Left colon (tissue), 2 donors: ENCODE measurements around the gene ARL6. TPM values are rescaled to one million over a fixed set of nuclear protein-coding genes. Genes with fewer than 3 reads are reported as not detected.

Experiments used
- ATAC-seq: fragments of 200-7000 bp; cut with Tn5 transposase; one replicate; pipeline ENCODE4 v1.9.1; 2020; ENCODE audit warnings: mild to moderate bottlenecking, moderate library complexity
- DNase-seq, 2 donors: peaks; one replicate each; pipeline ENCODE4 v3.0.0-alpha.2; 2020
- intact Hi-C, 2 donors: fragments of 100-400 bp; cut with DNase I in 1 of 2; cut with micrococcal nuclease in 1 of 2; formaldehyde crosslinking; loops; one replicate each; pipeline versions ENCODE4 v1.11.2 to v1.14.0; 2022; cut with DNase I, micrococcal nuclease
- long read RNA-seq: library from polyadenylated mRNA; unstranded; transcript quantifications from one replicate; pipeline ENCODE4 v2.0.0, GENCODE V29; 2021
- total RNA-seq, 2 donors: library from RNA; stranded (reverse); fragmentation: NEBNext Ultra II Directional; extraction: Animal tissue kit (Norgen Biotek cat#: 25700); gene quantifications; one replicate each; pipeline ENCODE4 v1.2.1, GENCODE V29; 2021
- donor health status: DM: no; HTN: no; CAD: no.
- donor health status: DM: yes; HTN: yes; CAD: no.

The ARL6 gene, protein sequence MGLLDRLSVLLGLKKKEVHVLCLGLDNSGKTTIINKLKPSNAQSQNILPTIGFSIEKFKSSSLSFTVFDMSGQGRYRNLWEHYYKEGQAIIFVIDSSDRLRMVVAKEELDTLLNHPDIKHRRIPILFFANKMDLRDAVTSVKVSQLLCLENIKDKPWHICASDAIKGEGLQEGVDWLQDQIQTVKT
- 1 to 10 TPM; 2.2 to 2.9 TPM for total RNA-seq
- long read RNA-seq, full-length matches to known transcripts: 1 of 3 reads
- long read RNA-seq, partial matches to known transcripts: 0 of 3 reads
- long read RNA-seq, other reads (novel, unspliced or antisense): 2 of 3 reads

DNA sequence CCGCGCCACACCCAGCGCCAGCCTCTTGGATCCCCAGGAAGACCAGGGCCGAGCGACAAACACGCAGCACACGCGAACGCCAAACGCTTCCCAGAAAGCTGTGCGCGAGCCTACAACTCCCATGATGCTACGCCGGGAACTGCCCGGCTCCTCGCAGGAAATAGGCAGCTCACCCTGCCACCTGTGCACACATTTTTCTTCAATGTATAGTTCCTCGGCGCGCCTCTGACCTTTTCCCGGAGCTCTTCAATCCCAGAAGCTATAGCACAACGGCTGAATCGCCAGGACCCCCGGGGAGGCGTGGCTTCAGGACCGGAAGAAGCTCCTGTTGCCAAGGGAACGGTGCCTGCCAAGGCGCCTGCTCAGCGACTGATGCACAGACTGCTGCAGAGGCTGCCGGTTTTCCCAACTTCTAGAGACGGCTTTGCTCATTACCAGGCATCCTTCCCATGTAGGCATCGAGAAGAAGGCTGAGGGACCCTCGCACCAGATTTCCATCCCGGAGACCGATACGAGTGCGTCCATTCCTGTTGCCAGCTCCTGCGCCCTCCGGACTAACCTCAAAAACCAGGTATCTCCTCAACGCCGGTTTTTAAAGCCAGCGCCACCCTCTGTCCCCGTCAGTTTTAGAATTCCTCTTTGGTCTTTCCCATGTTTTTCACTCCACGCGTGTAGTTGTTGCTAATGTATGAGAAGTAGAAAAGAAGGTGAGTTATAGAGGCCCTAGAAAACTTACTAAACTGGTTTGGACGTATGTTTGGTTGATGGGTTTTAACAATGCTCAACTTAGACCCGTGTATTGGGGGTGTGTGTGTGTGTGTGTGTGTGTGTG, at the start of gene ARL6:
TSS of gene ARL6 (plus strand) at position 352 of the 832 bp plus-strand sequence. CDS start 3,350 bp downstream, outside the sequence.
- intact Hi-C loops: no loop called here
- peak; percentile 99 for ATAC-seq

DNA sequence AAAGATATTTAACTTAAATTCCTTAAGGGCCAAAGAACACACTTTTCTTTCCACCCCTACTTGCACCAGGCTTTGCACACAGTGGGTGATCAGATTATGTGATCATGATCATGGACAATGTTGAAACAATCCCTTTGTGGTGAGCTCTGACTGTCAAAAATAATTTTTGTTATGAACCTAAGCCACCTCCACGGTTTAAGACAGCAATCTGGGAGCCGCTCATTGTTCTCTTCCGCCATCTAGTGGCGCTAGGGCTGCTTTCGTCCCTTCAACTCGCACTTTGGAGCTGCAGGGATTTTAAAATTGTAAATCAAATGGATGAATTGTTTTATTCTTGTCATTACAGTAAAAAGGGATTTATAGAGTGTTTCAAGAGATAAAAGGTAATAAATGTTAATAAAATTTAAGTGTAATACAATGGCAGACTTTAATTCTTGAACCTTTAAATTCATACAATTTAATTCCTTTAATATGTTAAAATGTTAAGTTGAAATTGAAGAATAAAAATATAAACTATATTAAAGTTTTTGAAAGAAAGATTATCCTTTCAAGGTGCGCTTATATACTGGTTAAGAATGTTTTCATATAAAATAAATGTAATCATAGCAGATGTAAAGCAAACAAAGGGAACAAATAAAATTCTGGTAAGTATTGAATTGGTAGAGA, 45.3 kb upstream of the ARL6 start:
- ATAC-seq: peak; percentile 76
- peak; percentile 47 to 73 for DNase-seq
- intact Hi-C loops: no loop called here

More for the DNA sequence above, at the start of gene ARL6:
- peak; percentile 84 to 86 for DNase-seq

DNA sequence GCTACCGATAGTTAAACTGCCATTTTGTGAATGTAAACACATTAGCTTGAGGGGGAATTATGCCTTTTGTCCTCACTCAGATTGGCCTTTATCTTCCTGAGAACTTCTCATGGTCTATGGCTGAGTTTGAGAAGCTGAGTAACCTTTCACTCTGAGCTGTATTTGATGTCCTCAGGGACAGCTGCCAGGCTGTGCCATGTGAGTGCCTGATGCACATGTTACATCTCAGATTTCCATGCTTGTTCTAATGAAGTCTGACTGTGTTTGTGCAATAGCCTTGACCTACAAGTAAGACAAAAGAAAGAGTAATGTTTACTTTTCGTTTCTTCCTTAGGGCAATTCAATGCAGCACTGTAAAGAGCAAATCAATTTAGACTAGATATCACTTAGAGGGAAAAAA, 44.1 kb upstream of the ARL6 start:
- DNase-seq (no peak), ATAC-seq (no peak)
- intact Hi-C loops: loop anchor here in 1 of 2 donors (10.0 kb wide), 1 partner anchor 856 kb away; no protein-coding TSS in a partner anchor

DNA sequence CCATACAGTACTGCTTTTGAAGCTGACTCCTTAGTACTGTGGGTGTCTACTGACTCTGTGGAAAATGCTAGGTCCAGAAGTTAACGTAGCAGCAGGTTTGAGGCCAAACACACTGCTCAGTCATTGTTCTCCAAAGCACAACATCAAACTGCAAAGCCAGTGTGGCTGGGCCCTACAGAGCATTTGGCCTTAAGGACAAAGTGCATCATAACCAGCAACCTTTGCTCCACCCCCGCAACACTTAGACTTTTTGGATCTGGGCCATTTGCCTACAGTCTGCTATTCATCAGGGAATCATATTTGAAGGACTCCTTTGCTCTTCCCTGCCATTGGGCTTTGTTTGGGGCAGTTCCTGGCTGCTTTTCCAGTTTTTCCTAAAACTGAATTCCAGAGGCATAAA, 43.1 kb upstream of the ARL6 start:
- peak; percentile 40 for ATAC-seq
- intact Hi-C loops: loop anchor here in 1 of 2 donors (10.0 kb wide), 1 partner anchor 857 kb away; no protein-coding TSS in a partner anchor
- DNase-seq: peak in 1 of 2 donors; percentile 3

DNA sequence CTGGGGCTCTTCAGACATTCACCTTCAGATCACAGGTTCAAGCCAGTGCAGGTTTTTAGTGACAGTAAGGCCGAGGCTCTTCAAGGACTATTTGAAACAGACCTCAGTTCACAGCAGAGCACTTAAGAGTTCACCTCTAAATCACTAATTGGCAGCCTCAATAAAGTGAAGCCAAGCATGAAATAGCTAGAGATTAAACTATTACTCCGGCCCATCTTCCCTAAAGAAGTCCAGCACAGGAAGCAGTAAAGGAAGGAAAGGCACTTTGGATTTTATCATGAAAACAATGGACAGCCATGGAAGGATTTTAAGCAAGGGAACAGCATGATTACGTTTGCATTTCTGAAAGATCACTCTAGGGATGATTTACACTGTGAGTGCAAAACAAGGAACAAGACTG, 27.6 kb upstream of the ARL6 start:
- DNase-seq (no peak), ATAC-seq (no peak)
- intact Hi-C loops: no loop called here

DNA sequence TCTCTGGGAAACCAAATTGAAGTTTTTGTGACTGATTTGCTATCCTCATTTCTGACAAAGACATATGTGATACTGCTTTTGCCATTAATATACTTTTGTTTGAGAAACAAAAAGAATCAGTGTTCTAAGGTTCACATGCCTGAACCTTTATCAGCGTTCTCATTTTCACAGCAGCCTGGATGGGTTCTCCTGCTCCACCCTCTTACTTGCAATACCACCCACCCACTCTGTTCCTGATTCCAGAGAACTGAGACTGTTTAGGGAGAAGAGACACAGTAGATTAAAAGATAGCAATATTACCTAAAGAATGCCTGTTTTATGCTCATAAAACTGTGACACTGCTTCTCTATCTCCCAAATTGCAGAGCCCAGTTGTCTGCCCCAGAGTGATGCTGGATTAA, 25.8 kb upstream of the ARL6 start:
- DNase-seq (no peak), ATAC-seq (no peak)
- intact Hi-C loops: no loop called here

DNA sequence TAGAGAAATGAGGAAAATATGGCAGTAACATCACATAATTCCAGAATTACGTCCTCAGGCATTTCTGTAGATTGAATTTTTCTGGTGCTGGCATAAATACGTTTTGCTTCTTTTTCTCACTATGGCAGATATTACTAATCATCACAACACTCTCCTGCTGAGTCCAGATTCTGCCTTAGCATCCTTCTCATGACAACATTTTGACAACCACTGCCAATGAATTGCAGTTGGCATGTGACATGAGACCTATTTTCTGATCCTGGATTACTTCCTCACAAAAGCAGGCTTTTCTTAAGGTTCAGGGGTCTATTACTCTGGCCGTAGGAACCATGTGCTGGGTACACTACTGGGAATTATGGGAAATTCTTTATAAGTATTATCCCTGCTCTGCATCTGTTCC, 22.5 kb upstream of the ARL6 start:
- DNase-seq: no peak
- intact Hi-C loops: no loop called here
- ATAC-seq: no peak

DNA sequence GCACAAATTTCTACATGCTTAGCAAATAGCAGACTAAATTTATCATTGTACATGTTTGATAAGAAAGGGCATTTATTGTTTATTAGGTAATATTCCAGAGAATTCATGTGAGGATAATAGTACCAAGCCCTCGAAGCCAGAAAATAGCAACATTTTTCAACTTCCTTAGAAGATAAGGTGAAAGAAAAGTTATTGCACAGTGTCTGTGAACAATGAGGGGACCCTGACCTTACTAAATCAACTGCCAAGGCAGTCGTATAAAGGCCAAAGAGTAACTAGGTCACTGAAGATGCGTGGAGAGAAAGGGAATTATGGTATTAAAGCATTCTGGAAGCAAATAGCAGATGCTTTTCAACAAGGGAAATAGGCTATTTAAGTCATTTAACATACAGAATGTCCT, 20.3 kb upstream of the ARL6 start:
- ATAC-seq (no peak), DNase-seq (no peak)
- intact Hi-C loops: no loop called here

DNA sequence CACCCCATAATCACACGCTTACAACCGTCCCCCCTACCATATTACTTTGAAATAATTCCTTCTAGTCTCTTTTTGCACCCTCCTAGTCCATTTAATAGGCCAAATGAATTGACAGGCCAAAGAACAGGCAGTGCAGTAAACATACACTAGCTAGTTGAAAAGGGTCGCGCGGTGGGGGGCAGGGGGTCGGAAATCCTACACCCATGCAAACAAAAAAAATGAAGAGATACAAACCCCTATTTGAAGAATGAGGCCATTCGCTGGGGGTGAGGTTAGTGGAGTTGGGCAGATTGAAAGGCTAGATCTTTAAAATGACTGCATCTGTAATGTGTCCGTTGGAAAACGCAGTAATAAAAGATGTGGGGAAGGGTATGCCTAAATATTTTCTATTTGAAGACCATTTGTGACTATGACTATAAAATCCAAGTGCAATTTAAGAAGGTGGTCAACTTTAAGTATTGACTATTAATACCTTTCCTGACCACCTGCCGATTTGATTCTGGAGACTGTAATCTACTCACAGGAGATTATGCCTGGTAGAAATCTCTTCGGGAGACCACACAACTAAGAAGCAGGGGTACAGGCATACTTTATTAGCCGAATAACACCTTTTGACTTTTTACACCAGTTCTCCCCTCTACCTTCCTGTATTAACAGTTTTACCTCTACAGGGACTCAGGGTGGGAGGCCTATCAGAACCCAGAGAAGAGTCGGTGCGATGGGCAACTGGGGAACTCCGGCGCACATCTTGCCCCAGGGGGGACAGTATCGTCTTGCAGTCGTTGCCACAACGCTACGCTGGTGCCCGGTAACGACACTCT, 762 bp upstream of the ARL6 start:
- DNase-seq (no peak), ATAC-seq (no peak)
- intact Hi-C loops: no loop called here

DNA sequence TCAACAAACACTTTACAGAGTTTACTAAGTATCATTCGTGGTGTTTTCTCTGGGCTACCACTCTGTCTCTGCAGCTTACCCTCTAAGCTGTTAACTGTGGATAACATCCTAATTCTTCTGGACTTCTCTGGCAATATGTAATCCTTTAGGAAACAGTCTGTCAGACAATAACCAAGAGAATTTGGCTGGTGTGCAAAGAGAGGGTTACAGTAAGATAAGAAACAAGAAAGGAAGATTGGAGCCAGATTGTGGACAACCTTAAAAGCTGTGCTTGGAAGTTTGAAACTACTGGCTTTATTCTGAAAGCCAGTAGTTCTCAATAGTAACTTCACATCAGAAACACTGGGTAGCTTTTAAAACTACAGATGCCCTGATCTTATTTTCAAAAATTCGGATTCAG, 778 bp downstream of the ARL6 start:
- DNase-seq: no peak
- no peak for ATAC-seq
- intact Hi-C loops: no loop called here

DNA sequence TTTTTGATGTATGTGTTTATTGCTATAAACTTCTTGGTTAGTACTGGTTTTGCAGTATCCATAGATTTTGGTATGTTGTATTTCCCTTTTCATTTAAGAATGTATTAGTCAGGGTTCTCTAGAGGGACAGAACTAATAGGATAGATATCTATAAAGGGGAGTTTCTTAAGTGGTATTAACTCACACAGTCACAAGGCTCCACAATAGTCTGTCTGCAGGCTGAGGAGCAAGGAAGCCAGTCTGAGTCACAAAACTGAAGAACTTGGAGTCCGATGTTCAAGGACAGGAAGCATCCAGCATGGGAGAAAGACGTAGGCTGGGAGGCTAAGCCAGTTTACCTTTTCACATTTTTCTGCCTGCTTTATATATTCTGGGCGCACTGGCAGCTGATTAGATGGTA, 8.4 kb downstream of the ARL6 start:
- intact Hi-C loops: no loop called here
- ATAC-seq: no peak

DNA sequence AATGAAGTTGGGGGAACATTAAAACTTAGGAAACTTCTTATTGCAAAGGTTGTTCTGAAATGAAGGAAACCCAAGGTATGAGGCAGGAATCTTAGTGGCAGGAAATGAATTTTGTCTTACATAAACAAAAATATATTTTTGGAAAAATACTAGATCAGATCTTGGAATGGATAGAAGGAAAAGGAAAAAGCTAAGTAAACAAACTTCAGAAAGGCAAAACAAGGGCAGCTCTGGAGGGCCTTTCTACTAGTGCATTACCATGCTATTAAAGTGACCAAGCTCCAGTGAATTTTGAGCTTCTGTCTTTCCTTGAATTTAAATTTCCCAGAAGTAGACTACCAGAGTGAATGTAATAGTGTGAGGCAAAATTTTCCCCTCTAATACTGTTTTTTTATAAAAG, 13.6 kb downstream of the ARL6 start:
- ATAC-seq (no peak), DNase-seq (no peak)
- intact Hi-C loops: no loop called here

More for the DNA sequence above, 8.4 kb downstream of the ARL6 start:
- DNase-seq: no peak

DNA sequence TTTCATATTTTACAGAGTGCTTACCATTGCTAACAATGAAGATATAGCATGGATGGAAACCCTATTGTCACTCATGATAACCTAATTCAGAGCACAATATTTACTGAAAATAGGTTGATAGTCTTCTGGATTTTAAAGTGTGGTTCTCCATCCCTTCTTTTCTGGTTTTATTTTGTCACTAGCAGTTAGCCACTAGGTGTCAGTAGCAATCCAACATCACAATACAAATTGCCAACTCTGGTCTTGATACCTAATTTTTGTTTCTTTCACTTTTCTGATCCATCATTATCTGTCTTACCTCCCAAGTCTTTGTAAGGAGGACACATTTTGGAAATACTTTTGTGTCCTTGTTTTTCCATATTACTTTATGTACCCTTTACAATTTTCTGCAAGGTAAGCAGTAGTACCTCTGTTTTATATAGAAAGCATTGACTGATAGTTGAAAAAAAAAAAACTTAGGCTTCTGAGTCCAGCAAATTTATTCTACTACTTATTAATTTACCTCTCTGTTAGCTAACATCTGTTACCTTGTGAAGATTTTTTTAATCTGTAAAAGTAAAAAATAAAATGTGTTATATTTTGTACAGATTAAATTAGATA, 29.0 kb downstream of the ARL6 start:
- intact Hi-C loops: loop anchor here (2.0 to 10.0 kb wide), 2 partner anchors 229 to 231 kb away; no protein-coding TSS in a partner anchor
- no peak for DNase-seq

DNA sequence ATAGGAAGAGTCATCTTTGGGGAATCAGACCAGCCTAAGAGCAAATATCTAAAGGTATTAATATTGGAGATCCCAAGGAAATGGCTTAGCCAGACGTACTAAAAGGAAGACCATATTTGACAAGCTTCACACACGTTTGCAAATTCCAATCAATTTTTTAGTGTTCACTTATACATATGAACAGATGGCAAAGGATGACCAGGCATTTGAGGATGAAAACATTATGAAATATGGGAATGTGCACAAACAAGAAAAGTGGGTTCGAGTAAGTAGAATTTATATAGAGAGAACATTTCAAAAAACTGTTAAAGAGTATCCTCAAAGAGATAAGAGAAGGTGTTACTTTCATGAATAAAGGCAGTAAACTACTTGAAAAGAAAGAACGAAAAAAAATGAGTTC, 31.4 kb downstream of the ARL6 start:
- intact Hi-C loops: loop anchor here in 1 of 2 donors (10.0 kb wide), 1 partner anchor 229 kb away; no protein-coding TSS in a partner anchor
- DNase-seq: no peak
- no peak for ATAC-seq

More for the DNA sequence above, 29.0 kb downstream of the ARL6 start:
- peak; percentile 48 for ATAC-seq

DNA sequence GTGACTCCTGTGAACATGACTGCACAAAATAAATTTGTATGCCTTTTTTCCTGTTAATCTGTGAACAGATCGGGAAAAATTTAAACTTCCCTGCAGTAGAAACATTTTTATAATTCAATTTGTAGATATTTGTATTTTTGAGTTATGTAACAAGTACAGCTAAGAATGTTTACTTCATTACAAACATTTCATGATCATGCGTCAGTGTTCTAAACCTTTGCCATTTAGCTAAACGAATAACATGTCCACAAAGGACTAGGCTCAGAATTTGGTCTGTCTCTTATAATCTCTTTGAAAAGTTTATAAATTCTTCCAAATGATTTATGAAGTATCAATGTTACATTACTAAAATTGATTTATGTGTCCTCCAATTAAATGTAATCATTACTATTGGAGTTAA, 39.9 kb downstream of the ARL6 start:
- no peak for DNase-seq
- ATAC-seq: no peak

DNA sequence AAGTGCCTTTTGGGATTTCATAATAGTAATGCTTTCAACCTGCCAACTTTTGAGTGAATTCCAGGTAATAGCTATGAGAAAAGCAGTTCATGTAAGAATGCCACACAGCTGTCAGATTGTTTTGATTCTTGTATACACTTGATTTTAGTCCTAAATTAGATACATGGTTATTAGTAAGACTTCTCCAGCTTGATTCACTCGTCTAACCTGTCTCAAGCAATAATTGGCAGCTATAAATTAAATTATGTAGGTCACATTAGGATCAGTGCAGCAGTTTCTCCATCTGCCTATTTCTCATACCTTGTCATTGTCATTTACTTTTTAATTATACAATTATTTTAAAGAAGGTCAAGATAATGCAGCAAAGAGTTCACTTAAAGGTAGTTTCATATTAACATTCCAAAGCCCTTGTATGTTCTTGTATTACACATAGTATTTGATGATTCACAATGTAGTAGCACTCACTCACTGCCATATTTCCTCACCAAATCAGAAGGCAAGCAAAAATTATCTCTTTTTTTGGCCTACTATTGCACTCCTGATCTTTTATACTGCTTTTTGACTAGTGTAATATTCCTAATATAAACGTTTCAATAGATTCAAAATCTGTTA, 46.3 kb downstream of the ARL6 start:
- no peak for ATAC-seq
- DNase-seq: no peak
- intact Hi-C loops: no loop called here

More for the DNA sequence above, 39.9 kb downstream of the ARL6 start:
- intact Hi-C loops: no loop called here

DNA sequence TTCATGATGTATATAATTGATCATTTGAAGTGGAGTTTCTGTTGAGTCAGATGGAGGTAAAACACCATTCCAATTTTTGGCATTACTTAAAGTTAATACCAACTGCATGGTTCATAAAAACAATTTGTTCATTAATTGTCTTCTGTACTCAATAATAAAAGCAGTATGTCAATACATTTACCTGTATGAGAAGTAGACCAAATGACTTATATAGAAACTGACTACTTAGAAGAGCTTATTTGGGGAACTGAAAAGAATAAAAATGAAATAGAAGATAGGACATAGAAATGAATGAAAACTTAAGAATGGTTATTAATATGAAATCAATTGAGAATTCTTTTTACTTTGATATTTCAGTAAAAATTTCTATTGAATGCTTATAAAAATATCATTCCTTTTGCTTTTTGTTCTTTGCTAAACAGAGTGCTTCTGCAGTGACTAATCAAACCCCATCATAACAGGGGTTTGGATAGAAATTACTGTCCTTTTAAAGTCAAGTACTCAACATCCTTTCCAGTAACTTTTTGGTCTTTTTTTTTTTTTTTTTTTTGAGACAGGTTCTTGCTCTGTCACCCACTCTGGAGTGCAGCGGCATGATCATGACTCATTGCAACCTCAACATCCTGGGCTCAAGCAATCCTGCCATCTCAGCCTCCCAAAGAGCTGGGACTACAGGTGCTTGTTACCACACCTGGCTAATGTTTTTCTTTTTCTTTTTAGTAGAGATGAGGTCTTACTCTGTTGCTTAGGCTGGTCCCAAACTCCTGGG, 50.8 kb downstream of the ARL6 start:
- ATAC-seq (no peak), DNase-seq (no peak)
- intact Hi-C loops: no loop called here
